Measurements from ENCODE around the gene MRPS12. TPM values are rescaled to one million over a fixed set of nuclear protein-coding genes. Genes with fewer than 3 reads are reported as not detected.

MRPS12 gene
- total RNA-seq, 1 experiment from 2014 or later, result 88.0 TPM

DNA sequence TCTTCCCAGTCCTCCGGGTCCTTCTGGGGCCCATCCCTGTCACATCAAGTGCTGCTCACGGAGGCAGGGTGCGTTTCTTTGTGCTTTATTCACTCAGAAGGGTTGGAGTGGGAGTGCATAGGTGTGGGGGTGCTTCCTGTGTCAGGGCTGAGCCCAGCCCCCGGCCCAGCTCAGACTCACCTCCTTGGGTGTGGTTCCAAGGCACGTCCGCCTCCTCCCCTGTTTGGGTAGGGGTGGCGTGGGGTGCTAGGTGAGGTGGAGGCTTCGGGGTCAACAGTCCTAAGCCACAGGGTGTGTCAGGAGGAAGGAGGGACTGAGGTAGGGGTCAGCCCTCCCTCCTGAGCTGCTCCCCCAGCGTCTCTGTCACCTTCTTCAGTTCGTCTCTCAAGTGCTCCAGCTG is 21.8 kb upstream of the MRPS12 start:
- DNase-seq (ENCODE audit: low spot score) (no peak), ATAC-seq (no peak)
- no peak overlapping the region for H3K27ac Mint-ChIP-seq
- no peaks in the 10 kb centered on the region for H3K9me3 Mint-ChIP-seq
- no peak overlapping the region for H3K4me3 Mint-ChIP-seq
- peaks cover 10% of the 10 kb centered on the region for H3K27me3 Mint-ChIP-seq (ENCODE audit: low read depth)
- POLR2A ChIA-PET, result interaction anchor here (1.5 kb wide), 1 partner anchor 9 kb away, joined by 11 read pairs; the partner anchor contains the start of genes NFKBIB and SIRT2
- peaks cover 10% of the 10 kb centered on the region for H3K36me3 Mint-ChIP-seq
- CTCF ChIA-PET, result interaction anchor here (2.6 kb wide), 1 partner anchor 21 kb away, joined by 11 read pairs; the partner anchor contains the start of genes MRPS12 and SARS2
- TF ChIP-seq RORB (CRISPR knock-in tag; IDR thresholded peaks at IDR 0.05) (no peak), ATF1 (CRISPR knock-in tag; IDR thresholded peaks at IDR 0.05) (no peak), NR1H2 (CRISPR knock-in tag; IDR thresholded peaks at IDR 0.05) (no peak), ZNF263 (CRISPR knock-in tag; IDR thresholded peaks at IDR 0.05; ENCODE audit: low read depth) (no peak), KAT7 (CRISPR knock-in tag; IDR thresholded peaks at IDR 0.05; ENCODE audit: borderline replicate concordance) (no peak), RELA (CRISPR knock-in tag; IDR thresholded peaks at IDR 0.05; ENCODE audit: borderline replicate concordance) (no peak), USF1 (CRISPR knock-in tag; IDR thresholded peaks at IDR 0.05) (no peak), NFYB (CRISPR knock-in tag; conservative IDR thresholded peaks at IDR 0.05; ENCODE audit: low read depth) (no peak), MAX (CRISPR knock-in tag; IDR thresholded peaks at IDR 0.05) (no peak), ZBTB21 (CRISPR knock-in tag; IDR thresholded peaks at IDR 0.05; ENCODE audit: borderline replicate concordance) (no peak)
- TF ChIP-seq, protein P1, sequence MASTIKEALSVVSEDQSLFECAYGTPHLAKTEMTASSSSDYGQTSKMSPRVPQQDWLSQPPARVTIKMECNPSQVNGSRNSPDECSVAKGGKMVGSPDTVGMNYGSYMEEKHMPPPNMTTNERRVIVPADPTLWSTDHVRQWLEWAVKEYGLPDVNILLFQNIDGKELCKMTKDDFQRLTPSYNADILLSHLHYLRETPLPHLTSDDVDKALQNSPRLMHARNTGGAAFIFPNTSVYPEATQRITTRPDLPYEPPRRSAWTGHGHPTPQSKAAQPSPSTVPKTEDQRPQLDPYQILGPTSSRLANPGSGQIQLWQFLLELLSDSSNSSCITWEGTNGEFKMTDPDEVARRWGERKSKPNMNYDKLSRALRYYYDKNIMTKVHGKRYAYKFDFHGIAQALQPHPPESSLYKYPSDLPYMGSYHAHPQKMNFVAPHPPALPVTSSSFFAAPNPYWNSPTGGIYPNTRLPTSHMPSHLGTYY (CRISPR knock-in tag; IDR thresholded peaks at IDR 0.05), result no peak
- TF ChIP-seq, protein P2, sequence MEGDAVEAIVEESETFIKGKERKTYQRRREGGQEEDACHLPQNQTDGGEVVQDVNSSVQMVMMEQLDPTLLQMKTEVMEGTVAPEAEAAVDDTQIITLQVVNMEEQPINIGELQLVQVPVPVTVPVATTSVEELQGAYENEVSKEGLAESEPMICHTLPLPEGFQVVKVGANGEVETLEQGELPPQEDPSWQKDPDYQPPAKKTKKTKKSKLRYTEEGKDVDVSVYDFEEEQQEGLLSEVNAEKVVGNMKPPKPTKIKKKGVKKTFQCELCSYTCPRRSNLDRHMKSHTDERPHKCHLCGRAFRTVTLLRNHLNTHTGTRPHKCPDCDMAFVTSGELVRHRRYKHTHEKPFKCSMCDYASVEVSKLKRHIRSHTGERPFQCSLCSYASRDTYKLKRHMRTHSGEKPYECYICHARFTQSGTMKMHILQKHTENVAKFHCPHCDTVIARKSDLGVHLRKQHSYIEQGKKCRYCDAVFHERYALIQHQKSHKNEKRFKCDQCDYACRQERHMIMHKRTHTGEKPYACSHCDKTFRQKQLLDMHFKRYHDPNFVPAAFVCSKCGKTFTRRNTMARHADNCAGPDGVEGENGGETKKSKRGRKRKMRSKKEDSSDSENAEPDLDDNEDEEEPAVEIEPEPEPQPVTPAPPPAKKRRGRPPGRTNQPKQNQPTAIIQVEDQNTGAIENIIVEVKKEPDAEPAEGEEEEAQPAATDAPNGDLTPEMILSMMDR (IDR thresholded peaks at IDR 0.05), result no peak
- H3K4me1 Mint-ChIP-seq, result peaks cover 4% of the 10 kb centered on the region; the same call in 1 of the 2 replicates

DNA sequence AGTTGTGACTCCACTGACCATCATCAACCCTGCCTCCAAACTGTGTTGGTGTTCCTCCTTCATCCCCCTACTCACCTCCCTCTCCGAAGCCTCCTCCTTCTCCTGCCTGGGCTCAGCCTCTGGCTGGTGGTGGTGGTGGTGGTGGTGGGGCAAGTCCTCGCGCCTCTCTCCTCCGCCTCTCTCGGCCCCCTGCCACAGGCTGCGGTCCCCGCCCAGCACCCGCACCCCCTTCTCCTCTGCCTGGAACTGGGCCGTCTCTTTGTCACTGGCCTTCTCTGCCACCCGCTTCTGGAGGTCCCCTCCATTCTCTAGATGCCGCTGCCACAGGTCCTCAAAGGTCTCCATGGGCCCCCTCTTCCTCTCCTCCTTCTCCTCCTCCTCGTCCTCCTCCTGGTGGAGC is 20.3 kb upstream of the MRPS12 start:
- CTCF ChIA-PET, result interaction anchor here (2.6 kb wide), 1 partner anchor 20 kb away, joined by 11 read pairs; the partner anchor contains the start of genes MRPS12 and SARS2
- Mint-ChIP-seq H3K9me3 (no peaks in the 10 kb centered on the region), H3K27ac (no peak overlapping the region), H3K4me3 (no peak overlapping the region), H3K4me1 (peaks cover 4% of the 10 kb centered on the region; the same call in 1 of the 2 replicates), H3K36me3 (peaks cover 8% of the 10 kb centered on the region), H3K27me3 (ENCODE audit: low read depth) (peaks cover 10% of the 10 kb centered on the region)
- POLR2A ChIA-PET, result no interaction called here
- no peak for ATAC-seq
- DNase-seq (ENCODE audit: low spot score), result no peak
- TF ChIP-seq, protein P3, sequence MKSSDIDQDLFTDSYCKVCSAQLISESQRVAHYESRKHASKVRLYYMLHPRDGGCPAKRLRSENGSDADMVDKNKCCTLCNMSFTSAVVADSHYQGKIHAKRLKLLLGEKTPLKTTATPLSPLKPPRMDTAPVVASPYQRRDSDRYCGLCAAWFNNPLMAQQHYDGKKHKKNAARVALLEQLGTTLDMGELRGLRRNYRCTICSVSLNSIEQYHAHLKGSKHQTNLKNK (CRISPR knock-in tag; IDR thresholded peaks at IDR 0.05), result no peak
- TF ChIP-seq NFE2L1 (CRISPR knock-in tag; IDR thresholded peaks at IDR 0.05) (no peak), ZNF425 (CRISPR knock-in tag; conservative IDR thresholded peaks at IDR 0.05) (no peak), OVOL2 (CRISPR knock-in tag; IDR thresholded peaks at IDR 0.05; ENCODE audit: borderline replicate concordance) (no peak), AR (CRISPR knock-in tag; IDR thresholded peaks at IDR 0.05) (no peak), FOXP1 (CRISPR knock-in tag; IDR thresholded peaks at IDR 0.05; ENCODE audit: borderline replicate concordance) (no peak), RORB (CRISPR knock-in tag; IDR thresholded peaks at IDR 0.05) (no peak), MAX (CRISPR knock-in tag; IDR thresholded peaks at IDR 0.05) (no peak), GRHL2 (CRISPR knock-in tag; IDR thresholded peaks at IDR 0.05; ENCODE audit: insufficient replicate concordance, severe bottlenecking) (no peak), STAT6 (CRISPR knock-in tag; conservative IDR thresholded peaks at IDR 0.05; ENCODE audit: low read depth) (no peak)
- TF ChIP-seq, protein P1 (CRISPR knock-in tag; IDR thresholded peaks at IDR 0.05), result no peak

Measured in WTC11 (cell line).